Vagina (tissue), 2 donors: Measurements from ENCODE around the gene HYDIN. TPM values are rescaled to one million over a fixed set of nuclear protein-coding genes. Genes with fewer than 3 reads are reported as not detected.
A peak's percentile ranks its signal among the peaks of the same experiment; 100 is the strongest.
"Not testable (repeated sequence)": the region's sequence is repeated elsewhere in the genome, so short reads cannot be mapped to it uniquely, and the experiment has no call there.

Experiments
- DNase-seq, 2 donors: peaks; one replicate each; pipeline ENCODE4 v3.0.0-alpha.2; 2017; ENCODE audit errors: extremely low spot score in 2 of 2
- H3K27ac ChIP-seq: fragments of 200-600 bp; sonication (generic); one replicate; pipeline ENCODE4 v1.5.1; 2019
- H3K27me3 ChIP-seq: fragments of 200-600 bp; sonication (generic); one replicate; pipeline ENCODE4 v1.5.1; 2019
- H3K36me3 ChIP-seq, 2 donors: fragments of 200-600 bp; sonication (generic); one replicate each; pipeline ENCODE4 v1.5.1; 2017 to 2019
- H3K4me1 ChIP-seq: fragments of 200-600 bp; sonication (generic); one replicate; pipeline ENCODE4 v1.5.1; 2019
- H3K4me3 ChIP-seq, 2 donors: fragments of 200-600 bp; sonication (generic); 1 replicate in 1 of 2; 2 replicates in 1 of 2; pipeline ENCODE4 v1.5.1; 2016 to 2019
- H3K9me3 ChIP-seq: fragments of 200-600 bp; sonication (generic); one replicate; pipeline ENCODE4 v1.5.1; 2019
- intact Hi-C: fragments of 100-400 bp; cut with DNase I; formaldehyde crosslinking; loops from one replicate; pipeline ENCODE4 v1.15.1; 2023
- total RNA-seq: library from RNA; depleted of rRNA; stranded (reverse); fragments of >200 nt; gene quantifications from one replicate; pipeline ENCODE4 v1.2.3, GENCODE V29; 2016

The HYDIN gene
- total RNA-seq, 1 donor from 2014 or later, result not detected

DNA sequence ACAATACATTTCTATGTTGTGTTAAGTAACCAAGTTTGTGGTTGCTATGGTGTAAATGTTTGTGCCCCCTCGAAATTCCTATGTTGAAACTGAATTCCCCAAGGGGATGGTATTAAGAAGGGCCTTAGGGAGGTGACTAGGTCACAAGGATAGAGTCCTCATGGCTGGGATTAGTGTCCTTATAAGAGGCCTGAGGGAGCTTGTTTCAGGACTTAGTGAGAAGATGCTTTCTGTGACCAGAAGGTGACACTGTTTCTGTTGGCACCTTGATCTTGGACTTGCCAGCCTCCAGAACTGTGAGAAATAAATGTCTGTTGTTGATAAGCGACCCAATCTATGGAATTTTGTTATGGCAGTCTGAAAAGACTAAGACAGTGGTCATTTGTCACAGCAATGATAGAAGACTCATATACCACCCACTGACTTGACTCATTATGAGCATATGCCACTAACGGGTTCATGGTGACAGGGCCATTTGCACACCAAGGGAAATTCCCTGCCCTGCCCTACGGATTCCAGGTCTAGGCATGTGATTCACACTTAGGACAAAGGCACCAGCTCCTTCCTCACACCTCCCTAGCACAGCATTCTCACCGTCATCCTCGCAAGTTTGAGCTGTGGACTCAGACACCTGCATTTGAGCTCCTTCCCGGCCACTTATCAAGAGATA lies 290.7 kb downstream of the HYDIN start:
- H3K4me1 ChIP-seq, H3K4me3 ChIP-seq, H3K9me3 ChIP-seq, H3K27ac ChIP-seq, intact Hi-C loops, H3K36me3 ChIP-seq, DNase-seq, H3K27me3 ChIP-seq: not testable (repeated sequence)

DNA sequence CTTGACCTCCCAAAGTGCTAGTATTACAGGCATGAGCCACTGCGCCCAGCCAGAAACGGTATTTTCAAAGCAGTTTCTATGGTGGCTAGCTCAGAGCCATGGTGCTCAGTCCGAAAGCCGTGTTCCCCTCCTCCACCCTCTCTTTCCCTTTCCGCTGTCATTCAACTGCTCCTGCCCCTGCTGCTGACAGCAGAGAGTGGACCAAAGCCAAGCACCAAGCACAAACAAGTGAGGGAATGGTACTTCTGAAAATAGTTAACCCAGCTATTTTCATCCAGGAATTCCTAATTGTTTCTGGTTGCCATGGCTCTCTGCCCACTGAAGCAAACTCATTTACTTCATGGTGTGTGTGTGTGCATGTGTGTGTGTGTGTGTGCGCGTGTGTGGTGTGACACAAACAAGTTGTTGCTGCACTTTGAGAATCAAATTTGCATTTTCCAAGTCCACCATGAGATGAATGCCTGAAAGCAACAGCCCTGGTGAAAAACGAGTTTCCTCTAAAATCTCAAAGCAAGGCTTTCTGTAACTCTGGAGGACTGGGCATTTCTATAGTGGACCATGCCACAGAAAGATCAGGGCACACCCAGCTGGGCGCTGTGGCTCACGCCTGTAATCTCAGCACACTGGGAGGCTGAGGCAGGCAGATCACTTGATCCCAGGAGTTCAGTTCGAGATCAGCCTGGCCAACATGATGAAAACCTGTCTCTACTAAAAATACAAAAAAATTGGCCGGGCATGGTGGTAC lies 293.6 kb downstream of the HYDIN start:
- DNase-seq, H3K27me3 ChIP-seq, intact Hi-C loops, H3K9me3 ChIP-seq, H3K4me3 ChIP-seq, H3K4me1 ChIP-seq, H3K36me3 ChIP-seq, H3K27ac ChIP-seq: not testable (repeated sequence)

DNA sequence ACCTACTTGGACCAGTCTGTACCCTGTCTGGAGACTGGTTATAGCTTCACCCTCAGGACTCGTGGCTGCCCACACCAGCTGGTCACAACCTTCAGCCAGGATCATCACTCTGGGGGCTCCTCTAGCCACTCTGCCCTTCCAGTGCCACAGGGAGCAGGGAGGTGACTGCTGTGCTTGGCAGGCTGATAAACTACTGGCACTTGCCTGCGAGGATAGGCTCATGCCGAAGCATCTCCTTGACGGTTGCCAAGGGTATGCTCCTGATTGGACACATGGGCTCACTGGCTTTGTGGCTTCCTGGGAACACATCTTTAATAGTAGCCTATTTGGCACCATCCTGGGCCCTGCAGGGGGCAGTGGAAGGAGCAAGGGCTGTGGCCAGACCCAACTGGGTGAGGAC lies 295.2 kb downstream of the HYDIN start:
- H3K4me1 ChIP-seq, H3K9me3 ChIP-seq, H3K27ac ChIP-seq, DNase-seq, H3K36me3 ChIP-seq, intact Hi-C loops, H3K4me3 ChIP-seq, H3K27me3 ChIP-seq: not testable (repeated sequence)

DNA sequence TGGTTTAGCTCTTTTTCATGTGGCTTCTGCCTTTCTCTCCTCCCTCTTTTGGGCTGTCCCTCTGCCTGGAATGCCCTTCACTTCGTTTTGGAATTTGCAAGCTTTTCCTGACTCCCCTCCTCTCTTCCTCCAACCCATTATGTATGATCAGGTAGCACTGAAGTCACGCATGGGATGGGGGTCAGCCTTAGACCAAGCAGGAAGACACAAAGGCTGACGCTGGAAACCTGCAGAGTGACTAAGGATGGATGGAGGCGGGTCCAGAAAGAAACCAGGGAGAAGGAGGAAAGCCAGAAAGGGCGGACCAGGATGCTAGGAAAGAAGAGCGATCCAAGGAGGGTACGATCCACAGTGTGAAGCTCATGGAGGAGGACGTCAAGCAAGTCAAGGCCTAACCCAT lies 296.8 kb downstream of the HYDIN start:
- intact Hi-C loops, H3K27me3 ChIP-seq, H3K36me3 ChIP-seq, H3K4me1 ChIP-seq, H3K4me3 ChIP-seq, H3K27ac ChIP-seq, H3K9me3 ChIP-seq: not testable (repeated sequence)
- DNase-seq, result peak in 1 of 2 donors; percentile 10

GRCh38 chr16:70930757-70931156 lies 299.8 kb downstream of the HYDIN start:
- H3K36me3 ChIP-seq, H3K27me3 ChIP-seq, DNase-seq, H3K4me1 ChIP-seq, H3K4me3 ChIP-seq, intact Hi-C loops, H3K9me3 ChIP-seq, H3K27ac ChIP-seq: not testable (repeated sequence)

GRCh38 chr16:70922164-70922563 lies 308.4 kb downstream of the HYDIN start:
- H3K4me1 ChIP-seq, H3K36me3 ChIP-seq, intact Hi-C loops, DNase-seq, H3K4me3 ChIP-seq, H3K27me3 ChIP-seq, H3K9me3 ChIP-seq, H3K27ac ChIP-seq: not testable (repeated sequence)

GRCh38 chr16:70920661-70921060 lies 309.9 kb downstream of the HYDIN start:
- H3K9me3 ChIP-seq, H3K4me3 ChIP-seq, H3K4me1 ChIP-seq, H3K27ac ChIP-seq, H3K27me3 ChIP-seq, intact Hi-C loops, H3K36me3 ChIP-seq: not testable (repeated sequence)
- DNase-seq, result peak in 1 of 2 donors; percentile 32

GRCh38 chr16:70888208-70888607 lies 342.3 kb downstream of the HYDIN start:
- H3K27me3 ChIP-seq, H3K36me3 ChIP-seq, H3K4me1 ChIP-seq, intact Hi-C loops, H3K9me3 ChIP-seq, H3K27ac ChIP-seq, H3K4me3 ChIP-seq, DNase-seq: not testable (repeated sequence)

GRCh38 chr16:70884652-70885051 lies 345.9 kb downstream of the HYDIN start:
- H3K27ac ChIP-seq, H3K4me3 ChIP-seq, DNase-seq, H3K27me3 ChIP-seq, H3K4me1 ChIP-seq, intact Hi-C loops, H3K36me3 ChIP-seq, H3K9me3 ChIP-seq: not testable (repeated sequence)

- intact Hi-C loops, H3K27ac ChIP-seq: not testable (repeated sequence)
Observed at GRCh38 chr16:70882311-70882710, 348.2 kb downstream of the HYDIN start.

GRCh38 chr16:70877895-70878294 lies 352.6 kb downstream of the HYDIN start:
- not testable (repeated sequence) for H3K27me3 ChIP-seq

More at GRCh38 chr16:70882311-70882710, 348.2 kb downstream of the HYDIN start:
- H3K36me3 ChIP-seq, H3K9me3 ChIP-seq, H3K27me3 ChIP-seq, DNase-seq, H3K4me3 ChIP-seq, H3K4me1 ChIP-seq: not testable (repeated sequence)

DNA sequence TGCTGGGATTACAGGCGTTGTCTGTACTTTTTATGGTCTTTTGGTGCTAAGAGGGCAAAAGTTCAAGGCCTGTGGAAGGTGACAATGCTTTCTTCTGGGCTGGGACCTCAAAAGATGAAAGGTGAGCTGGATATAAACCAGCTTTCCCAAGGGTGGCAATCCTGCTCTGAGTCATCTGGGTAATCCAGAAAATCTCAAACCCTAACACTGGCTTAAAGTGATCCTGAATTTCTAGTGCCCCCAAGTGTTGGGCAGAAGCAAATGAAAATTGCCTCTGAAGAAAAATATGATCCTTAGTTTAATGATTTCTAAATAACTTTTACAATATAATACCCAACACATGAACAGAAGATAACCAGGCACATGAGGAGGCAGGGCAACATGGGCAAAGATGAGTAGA lies 354.1 kb downstream of the HYDIN start:
- H3K4me3 ChIP-seq, intact Hi-C loops, H3K27ac ChIP-seq, H3K27me3 ChIP-seq, DNase-seq, H3K36me3 ChIP-seq, H3K9me3 ChIP-seq, H3K4me1 ChIP-seq: not testable (repeated sequence)

More at GRCh38 chr16:70877895-70878294, 352.6 kb downstream of the HYDIN start:
- H3K36me3 ChIP-seq, DNase-seq, H3K4me1 ChIP-seq, H3K9me3 ChIP-seq, intact Hi-C loops, H3K27ac ChIP-seq, H3K4me3 ChIP-seq: not testable (repeated sequence)

- H3K9me3 ChIP-seq, DNase-seq, H3K36me3 ChIP-seq, H3K27ac ChIP-seq, intact Hi-C loops, H3K4me3 ChIP-seq, H3K27me3 ChIP-seq, H3K4me1 ChIP-seq: not testable (repeated sequence)
Observed at GRCh38 chr16:70864698-70865097, 365.8 kb downstream of the HYDIN start.

DNA sequence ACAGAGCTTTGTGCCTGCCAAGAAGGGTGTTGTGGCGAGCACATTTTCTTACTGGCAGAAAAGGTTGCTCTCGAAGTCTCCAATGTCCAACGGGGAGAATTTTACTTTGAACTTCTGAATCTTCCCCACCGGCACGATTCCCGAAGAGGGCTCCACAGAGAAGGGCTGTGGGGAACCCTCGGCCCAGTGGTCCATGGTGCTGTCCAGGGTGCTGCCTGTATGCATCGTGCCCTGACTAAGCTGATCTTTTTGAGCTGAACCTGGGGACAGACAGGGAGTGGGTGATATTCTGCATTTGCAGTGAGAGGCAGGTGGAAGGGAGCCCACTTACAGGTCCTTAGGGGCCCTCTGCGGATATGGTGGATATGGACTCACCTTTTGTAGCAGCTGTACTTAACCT lies 368.5 kb downstream of the HYDIN start:
- H3K4me1 ChIP-seq, H3K27me3 ChIP-seq, DNase-seq, intact Hi-C loops, H3K9me3 ChIP-seq, H3K27ac ChIP-seq, H3K36me3 ChIP-seq, H3K4me3 ChIP-seq: not testable (repeated sequence)
